Natural killer cell (primary cell): ENCODE results near the gene IQCK. TPM values are rescaled to one million over a fixed set of nuclear protein-coding genes. Genes with fewer than 3 reads are reported as not detected.

Experiments
- ATAC-seq, 3 donors: fragments of 150-1000 bp in 2 of 3; fragments of 200-7000 bp in 1 of 3; cut with Tn5 transposase; 1 replicate in 1 of 3; 2 replicates in 2 of 3; pipeline ENCODE4 v1.10.0; 2021; ENCODE audit warnings: mild to moderate bottlenecking in 2 of 3, moderate library complexity in 2 of 3
- DNase-seq, 2 donors: peaks; one replicate each; pipeline versions ENCODE4 v3.0.0 to v3.0.0-alpha.2; 2013 to 2021; ENCODE audit warnings: mixed read lengths in 1 of 2
- H3K27ac ChIP-seq: one replicate; pipeline ENCODE4 v1.5.1; 2013; ENCODE audit warnings: mild to moderate bottlenecking, low read length
- H3K27me3 ChIP-seq: one replicate; pipeline ENCODE4 v1.6.1; 2013; ENCODE audit warnings: low read length; ENCODE audit not compliant: control insufficient read depth, insufficient read depth
- H3K36me3 ChIP-seq: one replicate; pipeline ENCODE4 v1.6.1; 2013; ENCODE audit warnings: low read length; ENCODE audit not compliant: control insufficient read depth, insufficient read depth
- H3K4me1 ChIP-seq: one replicate; pipeline ENCODE4 v1.6.1; 2013; ENCODE audit warnings: low read length; ENCODE audit not compliant: control insufficient read depth, insufficient read depth
- H3K4me3 ChIP-seq: one replicate; pipeline ENCODE4 v1.5.1; 2013; ENCODE audit warnings: low read length
- H3K9me3 ChIP-seq: one replicate; pipeline ENCODE4 v1.6.1; 2013; ENCODE audit warnings: low read length; ENCODE audit not compliant: control insufficient read depth, insufficient read depth
- H3K27ac Mint-ChIP-seq, 2 donors: one replicate each; pipeline ENCODE4 v1.8.0; 2022; ENCODE audit warnings: mild to moderate bottlenecking in 2 of 2, mixed read lengths in 2 of 2, moderate library complexity in 1 of 2
- H3K27me3 Mint-ChIP-seq, 2 donors: one replicate each; pipeline ENCODE4 v1.8.0; 2022; ENCODE audit warnings: low read depth in 2 of 2, mixed read lengths in 2 of 2
- H3K36me3 Mint-ChIP-seq: one replicate; pipeline ENCODE4 v1.8.0; 2022; ENCODE audit warnings: mixed read lengths
- H3K4me1 Mint-ChIP-seq, 2 donors: one replicate each; pipeline ENCODE4 v1.8.0; 2022; ENCODE audit warnings: mixed read lengths in 2 of 2
- H3K4me3 Mint-ChIP-seq: one replicate; pipeline ENCODE4 v1.8.0; 2022; ENCODE audit warnings: mild to moderate bottlenecking, moderate library complexity, mixed read lengths
- H3K9me3 Mint-ChIP-seq, 2 donors: one replicate each; pipeline ENCODE4 v1.8.0; 2022; ENCODE audit warnings: mixed read lengths in 2 of 2
- WGBS: methylation state at CpG from one replicate; pipeline ENCODE4 v1.1.7; 2013; ENCODE audit warnings: missing lambda C conversion rate; ENCODE audit not compliant: insufficient coverage; 5-methylcytosine and 5-hydroxymethylcytosine counted together
- intact Hi-C: fragments of 100-400 bp; cut with micrococcal nuclease; formaldehyde crosslinking; loops from one replicate; pipeline ENCODE4 v1.14.2; 2022
- total RNA-seq, 4 donors: library from RNA; stranded (reverse); fragments of 120-200 nt in 1 of 4; gene quantifications; one replicate each; pipeline versions ENCODE4 v1.2.3 to v1.2.4, GENCODE V29; 2013 to 2022
- TF ChIP-seq, protein P1 (sequence below): fragments of 200-600 bp; IDR thresholded peaks from one replicate; pipeline ENCODE4 v1.8.0; 2022; ENCODE audit warnings: antibody characterized with exemption

IQCK gene
- total RNA-seq, 3 donors from 2014 or later (not counting 1 experiment from before 2014, with no cell fraction given), result 0.38 to 1.8 (median 0.68) TPM

DNA sequence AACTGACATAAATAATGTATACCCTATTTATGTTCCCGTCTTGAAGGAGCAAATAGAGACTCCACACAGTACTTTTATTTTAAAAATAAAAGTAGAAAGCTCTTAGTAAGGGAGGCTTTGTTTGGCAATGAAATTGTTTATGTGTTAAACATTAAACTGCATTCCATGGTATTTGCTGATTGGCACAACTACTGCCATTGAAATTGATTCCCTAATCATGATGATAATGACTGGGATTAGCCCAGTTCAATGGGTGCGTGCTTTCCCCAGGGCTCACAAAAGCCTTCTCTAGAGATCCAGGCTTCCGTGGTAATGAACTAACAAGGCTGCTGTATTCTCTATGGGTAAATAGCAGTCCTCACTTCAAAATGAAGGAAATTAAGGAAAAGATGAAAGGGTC lies 99.1 kb downstream of the IQCK start:
- H3K36me3 Mint-ChIP-seq, result no peaks in the 10 kb centered on the region
- intact Hi-C loops, result no loop called here
- TF ChIP-seq, protein P1, sequence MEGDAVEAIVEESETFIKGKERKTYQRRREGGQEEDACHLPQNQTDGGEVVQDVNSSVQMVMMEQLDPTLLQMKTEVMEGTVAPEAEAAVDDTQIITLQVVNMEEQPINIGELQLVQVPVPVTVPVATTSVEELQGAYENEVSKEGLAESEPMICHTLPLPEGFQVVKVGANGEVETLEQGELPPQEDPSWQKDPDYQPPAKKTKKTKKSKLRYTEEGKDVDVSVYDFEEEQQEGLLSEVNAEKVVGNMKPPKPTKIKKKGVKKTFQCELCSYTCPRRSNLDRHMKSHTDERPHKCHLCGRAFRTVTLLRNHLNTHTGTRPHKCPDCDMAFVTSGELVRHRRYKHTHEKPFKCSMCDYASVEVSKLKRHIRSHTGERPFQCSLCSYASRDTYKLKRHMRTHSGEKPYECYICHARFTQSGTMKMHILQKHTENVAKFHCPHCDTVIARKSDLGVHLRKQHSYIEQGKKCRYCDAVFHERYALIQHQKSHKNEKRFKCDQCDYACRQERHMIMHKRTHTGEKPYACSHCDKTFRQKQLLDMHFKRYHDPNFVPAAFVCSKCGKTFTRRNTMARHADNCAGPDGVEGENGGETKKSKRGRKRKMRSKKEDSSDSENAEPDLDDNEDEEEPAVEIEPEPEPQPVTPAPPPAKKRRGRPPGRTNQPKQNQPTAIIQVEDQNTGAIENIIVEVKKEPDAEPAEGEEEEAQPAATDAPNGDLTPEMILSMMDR, result no peak
- H3K4me1 ChIP-seq, result no peaks in the 10 kb centered on the region
- H3K27ac Mint-ChIP-seq, result no peak overlapping the region
- no peaks in the 10 kb centered on the region for H3K4me1 Mint-ChIP-seq
- H3K9me3 ChIP-seq, result no peaks in the 10 kb centered on the region
- H3K27ac ChIP-seq, result no peak overlapping the region
- peaks cover 0 to 12% of the 10 kb centered on the region in 2 donors for H3K27me3 Mint-ChIP-seq
- H3K36me3 ChIP-seq, result no peaks in the 10 kb centered on the region
- no peaks in the 10 kb centered on the region for H3K27me3 ChIP-seq
- H3K4me3 ChIP-seq, result no peak overlapping the region
- no peak for ATAC-seq
- DNase-seq, result no peak
- peaks cover 0 to 3% of the 10 kb centered on the region in 2 donors for H3K9me3 Mint-ChIP-seq
- WGBS, result 96% methylated on average over 2 of the region's 3 CpGs
- H3K4me3 Mint-ChIP-seq, result no peak overlapping the region

DNA sequence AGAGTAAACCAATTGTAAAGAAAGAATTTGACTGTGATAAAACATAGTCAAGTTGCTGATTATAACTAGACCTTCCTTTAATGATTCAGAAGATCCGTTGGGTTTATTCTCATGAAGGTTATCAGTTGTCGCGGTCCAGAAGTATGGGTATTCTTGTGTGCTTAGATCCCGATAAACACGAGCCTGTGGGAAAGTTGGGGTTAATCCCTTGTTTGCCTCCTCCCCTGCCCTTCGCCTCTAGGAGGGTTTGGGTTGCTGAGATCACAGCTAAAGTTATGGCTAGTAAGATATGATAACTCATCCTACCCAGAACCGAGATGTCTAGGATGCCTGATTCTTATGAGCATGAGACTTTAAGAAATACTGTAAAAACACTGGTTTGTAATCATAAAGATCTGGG lies 99.8 kb downstream of the IQCK start:
- DNase-seq (no peak), ATAC-seq (no peak)
- Histone ChIP-seq H3K36me3 (no peaks in the 10 kb centered on the region), H3K27me3 (no peaks in the 10 kb centered on the region), H3K27ac (no peak overlapping the region), H3K9me3 (no peaks in the 10 kb centered on the region), H3K4me1 (no peaks in the 10 kb centered on the region), H3K4me3 (no peak overlapping the region)
- H3K36me3 Mint-ChIP-seq, result no peaks in the 10 kb centered on the region
- WGBS, result 95% methylated on average over 7 of the region's 7 CpGs
- intact Hi-C loops, result no loop called here
- peaks cover 0 to 11% of the 10 kb centered on the region in 2 donors for H3K27me3 Mint-ChIP-seq
- H3K27ac Mint-ChIP-seq, result no peak overlapping the region
- no peak overlapping the region for H3K4me3 Mint-ChIP-seq
- H3K9me3 Mint-ChIP-seq, result peaks cover 0 to 2% of the 10 kb centered on the region in 2 donors
- TF ChIP-seq, protein P1, result no peak
- H3K4me1 Mint-ChIP-seq, result no peaks in the 10 kb centered on the region

DNA sequence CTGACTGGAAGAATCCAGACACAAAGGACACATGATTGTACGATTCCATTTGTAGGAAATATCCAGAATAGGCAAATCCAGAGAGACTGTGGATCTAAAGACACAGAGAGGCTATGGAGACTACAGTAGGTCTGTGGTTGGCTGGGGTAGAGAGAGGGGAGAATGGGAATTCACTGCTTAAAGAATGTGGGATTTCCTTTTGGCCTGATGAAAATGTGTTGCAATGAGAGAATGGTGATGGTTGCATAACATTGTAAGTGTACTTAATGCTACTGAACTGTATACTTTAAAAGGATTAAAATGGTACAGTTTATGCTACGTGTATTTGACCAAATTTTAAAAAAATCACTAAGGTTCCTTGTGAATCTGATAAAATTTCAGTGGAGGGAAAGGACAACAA lies 104.5 kb downstream of the IQCK start:
- no peak overlapping the region for H3K27ac Mint-ChIP-seq
- H3K4me3 Mint-ChIP-seq, result no peak overlapping the region
- TF ChIP-seq, protein P1, result no peak
- ATAC-seq, result no peak
- Histone ChIP-seq H3K27me3 (no peaks in the 10 kb centered on the region), H3K27ac (no peak overlapping the region), H3K36me3 (no peaks in the 10 kb centered on the region), H3K9me3 (no peaks in the 10 kb centered on the region), H3K4me1 (no peaks in the 10 kb centered on the region), H3K4me3 (no peak overlapping the region)
- intact Hi-C loops, result no loop called here
- no peaks in the 10 kb centered on the region for H3K27me3 Mint-ChIP-seq
- 77% methylated on average over 2 of the region's 2 CpGs for WGBS
- no peak for DNase-seq
- H3K36me3 Mint-ChIP-seq, result no peaks in the 10 kb centered on the region
- no peaks in the 10 kb centered on the region for H3K9me3 Mint-ChIP-seq
- no peaks in the 10 kb centered on the region for H3K4me1 Mint-ChIP-seq

DNA sequence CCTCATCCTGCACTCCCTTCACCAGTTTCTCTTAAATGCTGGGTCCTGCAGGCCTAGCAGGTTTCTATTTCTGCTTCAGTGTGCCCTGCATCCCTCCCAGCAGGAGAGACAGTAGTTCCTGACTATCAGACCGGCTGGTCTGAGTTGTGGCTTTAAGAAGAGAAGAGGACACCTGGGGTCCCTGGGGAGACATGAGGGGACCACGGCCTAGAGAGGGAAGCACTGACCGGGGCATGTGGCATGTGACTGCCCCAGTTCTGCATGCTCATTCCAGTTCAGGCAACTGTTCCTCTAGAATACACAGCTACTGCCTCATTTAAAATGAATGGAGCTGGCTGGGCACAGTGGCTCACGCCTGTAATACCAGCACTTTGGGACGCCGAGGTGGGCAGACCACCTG lies 105.3 kb downstream of the IQCK start:
- no peaks in the 10 kb centered on the region for H3K36me3 Mint-ChIP-seq
- H3K27ac ChIP-seq, result no peak overlapping the region
- 88% methylated on average over 6 of the region's 6 CpGs for WGBS
- H3K4me1 ChIP-seq, result no peaks in the 10 kb centered on the region
- H3K4me1 Mint-ChIP-seq, result no peaks in the 10 kb centered on the region
- H3K9me3 Mint-ChIP-seq, result no peaks in the 10 kb centered on the region
- no peak overlapping the region for H3K4me3 ChIP-seq
- ATAC-seq (no peak), DNase-seq (no peak)
- no peak overlapping the region for H3K4me3 Mint-ChIP-seq
- no peaks in the 10 kb centered on the region for H3K36me3 ChIP-seq
- H3K27me3 Mint-ChIP-seq, result no peaks in the 10 kb centered on the region
- H3K9me3 ChIP-seq, result no peaks in the 10 kb centered on the region
- TF ChIP-seq, protein P1, result no peak
- no peaks in the 10 kb centered on the region for H3K27me3 ChIP-seq
- H3K27ac Mint-ChIP-seq, result no peak overlapping the region
- intact Hi-C loops, result no loop called here
